Activated CD4-positive, alpha-beta T cell treated with anti-CD3 and anti-CD28 coated beads, Interleukin-2, amount 50 U/mL, for 16 hours (primary cell): ENCODE results near the gene C14orf39.
A peak's percentile ranks its signal among the peaks of the same experiment; 100 is the strongest.

Experiments
- DNase-seq: peaks from one replicate; pipeline ENCODE4 v3.0.0-alpha.2; 2020

Gene C14orf39, protein sequence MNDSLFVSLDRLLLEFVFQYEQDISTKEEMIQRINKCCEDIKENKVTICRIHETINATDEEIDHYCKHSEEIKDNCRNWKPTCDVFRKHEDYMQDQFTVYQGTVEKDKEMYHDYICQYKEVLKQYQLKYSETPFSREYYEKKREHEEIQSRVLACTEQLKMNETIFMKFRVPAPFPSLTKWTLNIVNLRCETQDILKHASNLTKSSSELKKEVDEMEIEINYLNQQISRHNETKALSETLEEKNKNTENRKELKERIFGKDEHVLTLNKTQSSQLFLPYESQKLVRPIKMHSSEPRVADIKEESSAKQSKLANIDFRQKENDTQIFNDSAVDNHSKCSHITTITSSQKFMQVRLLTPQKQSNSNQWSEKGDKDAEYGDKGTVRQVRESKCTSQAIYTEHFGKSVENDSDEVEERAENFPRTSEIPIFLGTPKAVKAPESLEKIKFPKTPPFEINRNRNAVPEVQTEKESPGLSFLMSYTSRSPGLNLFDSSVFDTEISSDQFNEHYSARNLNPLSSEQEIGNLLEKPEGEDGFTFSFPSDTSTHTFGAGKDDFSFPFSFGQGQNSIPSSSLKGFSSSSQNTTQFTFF

DNA sequence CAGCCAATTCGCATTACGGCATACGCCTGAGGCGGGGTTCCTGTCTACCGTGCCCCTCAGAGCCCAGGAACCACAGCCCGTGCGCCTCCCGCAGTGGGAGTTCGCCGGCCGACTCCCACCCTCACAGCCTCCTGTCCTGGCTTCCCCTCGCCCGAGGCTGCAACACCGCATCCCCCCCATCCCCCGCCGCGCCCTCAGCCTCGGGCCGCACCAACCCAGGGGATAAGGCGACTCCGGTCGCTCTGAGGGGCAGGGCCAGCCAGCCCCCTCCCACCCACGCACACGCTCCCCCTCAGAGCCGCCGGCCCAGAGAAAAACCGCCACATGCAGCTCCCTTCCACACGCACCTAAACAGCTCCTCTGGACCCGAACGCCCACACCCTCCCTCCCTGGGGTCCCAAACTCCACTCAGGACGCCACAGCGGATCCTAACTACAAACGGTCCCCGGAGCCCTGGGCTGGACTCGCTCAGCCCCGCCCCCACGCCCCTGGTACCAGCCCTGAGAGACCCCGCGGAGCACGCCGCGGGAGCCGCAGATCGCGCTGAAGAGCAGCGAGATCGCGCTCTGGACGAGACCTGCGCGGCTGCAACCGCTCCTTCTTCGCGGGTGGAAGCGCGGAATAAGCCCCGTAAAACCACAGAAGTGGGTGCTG, at the start of gene C14orf39:
Gene C14orf39, minus strand, starts transcription at position 466 of the 654 bp plus-strand sequence. CDS start 985 bp downstream, outside the sequence.
- DNase-seq: no peak

DNA sequence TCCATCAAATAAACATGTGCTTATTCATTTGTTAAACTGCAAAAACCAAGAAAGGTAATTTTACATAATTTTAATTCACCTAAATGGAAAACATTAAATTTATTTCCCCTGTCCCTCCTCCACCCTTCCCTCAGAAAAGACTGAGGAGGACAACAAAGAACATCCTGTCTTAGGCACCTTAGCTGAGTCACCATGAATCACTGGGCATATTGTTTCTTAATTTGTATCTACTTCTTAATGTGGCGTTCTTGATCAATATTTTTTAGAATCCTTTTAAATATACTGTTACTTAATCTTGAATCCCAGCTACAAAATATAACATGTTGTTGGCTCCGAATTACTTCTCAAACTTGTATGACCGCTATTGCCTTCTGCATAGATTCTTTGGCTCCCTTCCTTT, 46.6 kb upstream of the C14orf39 start:
- no peak for DNase-seq

DNA sequence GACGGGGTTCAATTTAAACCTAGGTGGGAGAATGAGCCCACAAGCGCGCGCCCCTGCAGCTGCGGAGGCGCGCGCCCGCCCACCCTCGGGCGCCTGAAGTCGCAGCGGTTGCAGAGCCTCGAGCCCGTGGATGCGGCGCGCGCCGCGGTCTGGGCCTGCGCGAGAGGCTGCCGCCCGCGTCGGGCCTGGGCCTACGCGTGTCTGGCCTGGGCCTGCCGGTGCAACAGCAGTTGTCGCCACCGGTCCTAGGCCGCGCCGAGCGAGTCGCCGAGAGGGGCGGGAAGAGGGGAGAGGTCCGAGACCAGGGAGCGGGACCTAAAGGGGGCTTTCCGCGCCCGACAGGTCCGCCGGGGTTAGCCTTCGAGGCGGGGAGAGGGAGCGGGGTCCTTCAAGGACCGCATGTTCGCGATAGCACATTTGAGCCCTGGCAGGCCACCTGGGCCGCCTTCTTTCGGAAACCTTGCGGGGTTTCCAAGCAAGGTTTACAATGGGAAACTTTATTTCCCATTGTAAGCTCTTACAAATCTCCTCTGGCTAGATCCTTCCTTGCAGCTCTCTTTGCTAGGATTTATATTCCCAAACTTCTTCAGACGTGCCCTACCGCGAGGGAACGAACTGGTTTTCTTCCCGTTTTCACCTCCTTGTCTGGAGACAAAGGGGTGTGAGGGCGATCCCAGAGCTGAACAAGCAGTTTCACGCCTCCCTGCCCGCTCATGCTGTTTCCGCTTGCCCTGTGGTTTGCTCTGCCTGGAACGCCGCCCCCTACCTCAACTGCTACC, 29.8 kb upstream of the C14orf39 start:
- no peak for DNase-seq

DNA sequence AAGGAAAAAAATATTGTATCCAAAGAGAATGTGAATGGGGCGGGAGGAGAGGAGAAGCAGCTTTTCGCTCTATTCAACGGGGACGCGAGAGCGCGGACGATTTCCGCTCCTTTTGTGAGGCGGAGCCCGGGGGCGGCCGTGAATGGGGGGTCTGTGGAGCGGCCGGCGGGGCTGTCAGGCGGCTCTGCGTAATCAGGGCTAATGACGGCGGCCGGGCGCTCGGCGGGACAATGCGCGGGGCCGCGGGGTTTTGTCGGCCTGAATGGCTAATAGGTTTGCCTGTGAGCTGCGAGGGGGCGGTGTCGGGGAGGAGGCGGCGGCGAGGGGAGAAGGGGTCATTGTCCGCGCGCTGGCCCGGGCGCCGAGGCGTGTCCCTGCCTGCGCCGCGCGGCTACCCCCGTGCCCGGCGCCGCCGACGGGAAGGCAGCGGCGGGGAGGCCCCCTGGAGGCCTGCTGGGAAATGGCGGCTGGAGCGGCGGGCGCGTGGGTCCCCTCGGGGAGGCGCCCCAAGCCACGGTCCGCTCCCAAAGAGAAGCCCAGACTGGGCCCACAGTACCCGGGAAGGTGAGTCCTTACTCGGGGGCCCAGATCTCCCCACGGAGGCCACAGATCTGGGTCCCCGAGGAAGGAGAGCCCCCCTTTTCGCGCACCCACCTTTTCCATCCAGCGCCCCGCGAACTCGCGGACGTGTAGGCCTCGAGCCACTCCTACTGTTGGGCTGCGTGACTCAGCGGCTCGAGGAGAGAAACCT, 29.1 kb upstream of the C14orf39 start:
- DNase-seq: peak; percentile 15

DNA sequence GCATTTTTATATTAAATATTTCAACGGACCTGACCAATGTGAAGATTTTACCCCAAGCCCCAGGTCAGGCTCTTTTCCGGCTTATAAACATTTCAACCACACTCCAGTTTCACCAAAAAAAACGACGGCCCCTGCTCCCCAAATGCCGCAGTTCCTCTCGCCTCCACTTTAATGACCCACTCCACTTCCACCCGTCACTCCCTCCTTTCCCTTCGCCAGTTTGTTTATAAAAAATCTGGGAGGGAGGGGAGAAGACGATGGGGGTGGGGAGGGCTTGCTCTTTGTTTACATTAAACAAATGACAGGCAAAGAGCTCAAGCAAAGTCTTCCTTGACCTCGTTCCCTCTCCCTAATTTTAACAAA, 28.5 kb upstream of the C14orf39 start:
- DNase-seq: no peak

DNA sequence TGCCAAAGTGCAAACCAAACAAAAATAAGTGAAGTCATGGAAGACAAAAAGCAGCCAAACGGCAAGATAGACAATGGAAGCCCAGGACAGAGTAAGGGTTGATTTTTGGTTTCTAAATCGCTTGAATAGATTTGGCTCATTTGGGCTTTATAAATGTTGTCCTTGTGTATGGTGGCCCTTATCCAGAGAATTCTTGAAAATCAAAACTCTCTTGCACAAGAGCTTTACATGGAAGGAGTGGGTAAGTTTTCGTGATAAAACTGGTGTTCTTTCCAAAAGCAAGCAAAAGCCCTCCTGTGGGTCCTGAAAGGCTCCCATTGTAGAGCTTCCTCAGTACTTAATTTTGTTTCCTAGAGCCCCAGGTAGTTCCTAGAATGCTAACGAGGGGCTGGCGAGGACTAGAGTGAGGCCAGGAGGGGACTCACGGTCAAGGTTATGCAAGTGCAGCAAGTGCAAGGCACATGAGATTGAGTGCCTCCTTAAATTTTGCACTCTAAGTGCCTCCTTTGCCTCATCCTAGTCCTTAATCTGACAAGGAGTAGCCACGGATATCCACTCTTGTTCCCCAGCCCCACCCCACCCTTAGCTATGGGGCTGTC, 27.2 kb upstream of the C14orf39 start:
- DNase-seq: no peak

DNA sequence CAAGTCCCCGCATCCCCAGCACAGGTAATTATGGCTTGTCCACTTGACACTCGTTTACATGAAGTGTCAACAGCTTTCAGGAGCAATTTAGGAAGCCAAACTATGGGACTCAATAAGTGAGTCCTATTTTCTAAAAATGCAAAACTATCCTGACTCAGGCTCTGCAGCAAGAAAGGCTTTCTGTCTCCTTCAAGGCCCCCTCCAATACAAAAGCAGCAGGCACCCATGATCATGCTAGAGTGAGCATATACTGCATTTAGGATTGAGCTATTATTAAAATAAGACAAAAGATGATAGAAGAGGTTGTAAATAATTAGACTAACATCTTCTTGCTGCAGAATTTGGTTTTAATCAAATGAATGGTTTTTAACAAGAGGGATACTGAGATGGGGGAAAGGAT, 26.3 kb upstream of the C14orf39 start:
- no peak for DNase-seq

DNA sequence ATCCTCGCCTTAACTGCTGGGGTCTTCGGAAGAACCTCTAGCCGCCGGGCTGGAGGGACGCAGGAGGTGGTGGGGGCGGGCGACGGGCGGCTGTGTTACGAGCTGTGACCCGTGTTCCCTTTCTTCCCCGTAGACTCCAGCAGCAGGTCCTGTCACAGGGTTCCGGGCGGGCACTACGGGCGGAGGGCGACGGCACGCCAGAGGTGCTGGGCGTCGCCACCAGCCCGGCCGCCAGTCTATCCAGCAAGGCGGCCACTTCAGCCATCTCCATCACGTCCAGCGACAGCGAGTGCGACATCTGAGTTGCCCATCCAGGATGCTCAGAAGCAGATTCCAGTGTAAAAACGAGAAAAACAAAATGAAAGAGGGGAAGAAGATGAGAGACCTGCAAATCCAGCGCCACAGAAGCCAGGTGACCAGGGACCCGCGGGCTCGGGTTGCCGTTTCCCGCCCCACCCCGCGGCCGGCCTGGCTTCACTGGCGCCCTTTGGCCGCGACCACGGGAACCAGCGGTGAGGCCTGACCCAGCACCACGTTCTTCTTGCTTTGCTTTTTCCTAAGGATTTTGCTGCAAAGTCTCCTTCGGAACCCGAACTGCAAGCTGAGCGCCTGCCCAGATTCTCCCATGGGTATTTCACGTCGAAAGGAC, 25.2 kb upstream of the C14orf39 start:
- DNase-seq: no peak

DNA sequence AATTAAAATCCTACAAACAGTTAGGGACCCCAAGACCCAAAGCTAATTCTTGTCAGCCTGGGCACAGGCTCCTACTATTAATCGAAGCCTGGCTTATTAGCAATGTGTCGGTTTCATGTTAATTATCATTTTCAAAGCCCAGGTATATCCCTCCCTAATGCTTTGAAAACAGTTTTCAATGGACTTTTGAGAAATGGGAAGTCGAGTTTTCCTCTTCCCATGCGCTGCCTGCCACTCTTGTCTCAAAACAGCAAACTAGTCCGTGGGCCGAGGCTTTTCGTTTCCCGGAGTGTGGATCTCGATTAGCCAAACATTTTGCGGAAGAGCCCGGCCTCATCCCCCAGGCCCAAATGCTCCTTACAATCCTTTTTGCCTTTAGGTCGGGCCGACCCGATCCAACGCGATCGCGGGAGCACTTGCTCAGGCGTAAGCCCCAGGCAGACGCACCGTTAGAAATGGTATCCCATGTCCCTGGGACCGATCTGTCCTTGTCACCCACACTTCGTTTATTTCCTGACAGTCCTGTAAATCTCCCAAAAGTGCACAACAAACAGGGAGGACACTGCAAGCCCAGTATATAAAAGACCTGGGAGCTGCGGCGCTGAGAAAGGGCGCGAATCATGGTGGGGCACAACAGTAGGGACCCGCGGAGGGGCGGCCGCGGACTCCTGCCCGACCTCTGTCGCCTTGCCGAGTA, 24.5 kb upstream of the C14orf39 start:
- DNase-seq: no peak

DNA sequence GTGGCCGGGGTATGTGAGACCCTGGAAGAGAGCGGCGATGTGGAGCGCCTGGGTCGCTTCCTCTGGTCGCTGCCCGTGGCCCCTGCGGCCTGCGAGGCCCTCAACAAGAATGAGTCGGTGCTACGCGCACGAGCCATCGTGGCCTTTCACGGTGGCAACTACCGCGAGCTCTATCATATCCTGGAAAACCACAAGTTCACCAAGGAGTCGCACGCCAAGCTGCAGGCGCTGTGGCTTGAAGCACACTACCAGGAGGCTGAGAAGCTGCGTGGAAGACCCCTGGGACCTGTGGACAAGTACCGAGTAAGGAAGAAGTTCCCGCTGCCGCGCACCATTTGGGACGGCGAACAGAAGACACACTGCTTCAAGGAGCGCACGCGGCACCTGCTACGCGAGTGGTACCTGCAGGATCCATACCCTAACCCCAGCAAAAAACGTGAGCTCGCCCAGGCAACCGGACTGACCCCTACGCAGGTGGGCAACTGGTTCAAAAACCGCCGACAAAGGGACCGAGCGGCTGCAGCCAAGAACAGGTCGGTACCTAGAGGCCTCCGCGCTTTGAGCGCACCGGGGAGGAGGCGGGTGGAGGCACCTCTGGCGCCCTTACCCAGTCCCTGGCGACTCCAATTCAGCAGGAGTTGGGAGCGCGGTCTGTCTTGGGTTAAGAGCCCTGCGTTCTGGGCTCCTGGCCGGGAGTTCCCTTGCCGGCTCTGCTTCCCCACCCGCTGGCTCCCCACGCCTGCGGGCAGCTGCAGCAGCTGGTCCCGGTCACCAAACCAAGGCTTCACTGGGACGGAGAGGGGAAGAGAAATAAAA, 23.8 kb upstream of the C14orf39 start:
- no peak for DNase-seq

DNA sequence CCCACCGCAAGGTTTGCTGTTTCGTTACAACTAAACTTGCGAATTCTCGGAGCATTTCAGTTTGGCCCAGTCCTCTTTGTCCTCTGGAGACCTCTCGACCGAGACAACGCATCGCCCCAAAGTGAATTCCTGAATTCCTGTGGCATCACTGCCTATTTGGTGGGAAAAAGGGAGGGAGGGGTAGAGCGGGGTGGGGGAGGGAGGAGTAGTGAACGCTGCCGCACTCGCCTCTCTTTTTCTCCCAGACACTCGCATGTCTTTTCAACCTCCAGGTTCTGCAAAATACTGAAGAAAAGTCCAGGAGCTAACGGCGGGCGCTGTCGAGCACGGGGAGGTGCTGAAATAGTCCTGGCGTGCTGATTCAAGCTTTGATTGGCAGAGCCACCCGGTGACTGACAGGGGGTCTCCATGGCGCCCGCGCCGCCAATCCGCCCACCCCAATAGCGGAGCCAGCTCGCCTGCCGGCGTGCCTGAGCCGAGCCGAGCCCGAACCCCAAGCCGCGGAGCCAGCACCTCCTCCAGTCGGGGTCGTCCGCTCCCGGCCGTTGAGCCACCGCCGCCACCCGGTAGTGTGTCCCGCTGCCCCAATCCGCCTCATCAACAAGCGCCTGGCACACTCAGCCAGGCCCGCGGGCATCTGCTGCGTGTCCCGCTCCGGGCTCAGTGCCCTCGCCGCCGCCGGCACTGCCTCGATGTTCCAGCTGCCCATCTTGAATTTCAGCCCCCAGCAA, 23.0 kb upstream of the C14orf39 start, which contains the start of gene SIX6:
Gene SIX6, plus strand, starts transcription at position 440 of the 731 bp plus-strand sequence. Its CDS starts 253 bp downstream, at position 693.
- no peak for DNase-seq

DNA sequence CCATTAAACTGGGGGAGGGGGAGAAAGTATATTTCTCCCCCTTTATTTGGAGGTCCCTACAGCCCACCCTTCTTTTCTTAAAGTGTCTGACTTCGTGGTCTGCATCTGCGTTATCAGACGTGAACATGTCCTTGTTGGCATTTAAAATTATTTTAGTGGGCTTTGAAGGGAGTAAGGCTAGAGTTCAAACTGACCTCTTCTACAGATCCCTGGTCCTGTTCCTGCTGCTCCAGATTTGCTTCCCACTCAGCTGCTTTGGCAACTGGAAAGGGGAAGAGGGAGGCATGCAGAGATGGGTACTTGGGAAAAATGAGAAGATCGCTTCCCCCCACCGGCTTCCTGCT, 22.5 kb upstream of the C14orf39 start:
- no peak for DNase-seq

DNA sequence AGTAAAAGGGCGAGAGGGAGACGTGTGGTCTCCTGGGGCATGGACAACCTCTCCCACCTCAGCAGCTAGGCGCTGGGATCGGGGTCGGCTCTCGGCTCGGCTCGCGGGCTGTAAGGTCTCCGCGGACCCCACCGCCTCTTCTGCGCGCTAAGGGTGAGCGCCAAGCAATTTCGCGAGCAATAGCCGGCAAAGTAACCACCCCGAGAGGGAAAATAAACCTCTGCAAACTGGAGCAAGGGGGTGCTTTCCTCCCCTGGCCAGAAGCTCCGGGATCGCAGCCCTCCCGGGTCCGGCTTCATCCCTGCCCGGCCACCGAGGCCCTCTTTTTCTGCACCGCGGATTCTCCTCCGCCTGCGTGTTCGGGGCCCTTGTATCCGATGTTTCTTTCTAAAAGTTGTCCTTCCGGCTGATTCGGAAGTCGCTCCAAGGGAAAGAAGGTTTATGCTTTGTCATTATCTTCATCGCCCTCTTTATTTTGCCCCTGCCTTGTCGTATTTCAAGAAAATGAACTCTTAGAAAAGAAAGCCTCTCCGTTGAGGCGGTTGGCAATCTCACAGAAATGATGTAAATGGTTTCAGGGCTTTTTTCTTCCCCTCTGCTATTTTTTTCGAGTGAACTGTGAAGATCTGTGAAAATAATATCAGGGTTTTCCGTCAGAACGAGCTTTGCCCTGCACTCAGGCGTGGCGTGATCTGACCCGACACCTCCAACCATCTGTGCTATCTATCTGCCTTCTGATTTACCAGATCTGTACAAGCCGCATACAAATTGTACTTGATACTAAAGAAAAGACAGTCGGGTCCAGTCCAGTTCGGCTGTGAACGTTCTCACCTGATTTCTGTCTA, 21.3 kb upstream of the C14orf39 start:
- no peak for DNase-seq

DNA sequence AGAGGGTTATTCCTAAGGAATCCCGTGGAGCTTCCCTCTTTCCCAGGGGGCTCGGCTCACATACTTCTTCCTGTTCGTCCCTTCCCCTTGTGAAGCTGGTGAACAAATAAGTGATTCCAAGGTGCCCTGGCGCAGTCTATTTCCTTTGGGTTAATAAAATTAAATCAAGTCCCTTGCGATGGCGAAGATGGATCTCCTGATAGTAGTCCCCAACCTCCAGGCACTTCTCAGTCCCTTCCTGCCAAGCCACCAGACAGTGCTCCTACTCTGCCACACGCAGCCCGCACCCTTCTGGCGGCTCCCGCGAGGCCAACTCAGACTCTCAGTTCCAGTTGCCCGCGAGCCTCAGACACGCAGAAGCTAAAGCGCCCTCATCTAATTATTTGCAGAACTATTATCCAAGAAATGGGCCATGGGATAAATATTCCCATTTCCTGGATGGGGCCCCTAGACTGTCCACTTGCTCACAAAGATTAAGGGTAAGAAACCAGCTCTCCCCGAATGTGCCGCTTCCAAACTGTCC, 20.7 kb upstream of the C14orf39 start:
- DNase-seq: no peak

DNA sequence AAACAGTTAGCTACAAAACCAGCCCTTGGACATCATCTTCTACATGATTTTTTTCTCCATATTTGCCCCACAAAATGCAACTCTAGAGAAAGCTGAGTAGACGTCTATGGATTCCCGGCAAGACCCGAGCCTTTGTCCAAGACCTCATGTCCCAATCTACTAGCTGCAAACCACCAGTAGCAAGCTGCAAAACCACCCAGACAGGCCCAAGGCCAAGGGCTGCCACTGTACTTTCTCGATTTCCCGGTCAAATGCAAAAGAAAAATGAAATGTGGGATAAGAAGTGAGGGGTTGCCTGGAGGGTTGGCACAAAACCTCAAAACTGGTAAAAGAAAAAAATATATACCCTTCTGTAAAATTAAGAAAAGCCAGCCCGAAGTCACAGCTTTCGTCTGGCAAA, 20.1 kb upstream of the C14orf39 start:
- DNase-seq: no peak

DNA sequence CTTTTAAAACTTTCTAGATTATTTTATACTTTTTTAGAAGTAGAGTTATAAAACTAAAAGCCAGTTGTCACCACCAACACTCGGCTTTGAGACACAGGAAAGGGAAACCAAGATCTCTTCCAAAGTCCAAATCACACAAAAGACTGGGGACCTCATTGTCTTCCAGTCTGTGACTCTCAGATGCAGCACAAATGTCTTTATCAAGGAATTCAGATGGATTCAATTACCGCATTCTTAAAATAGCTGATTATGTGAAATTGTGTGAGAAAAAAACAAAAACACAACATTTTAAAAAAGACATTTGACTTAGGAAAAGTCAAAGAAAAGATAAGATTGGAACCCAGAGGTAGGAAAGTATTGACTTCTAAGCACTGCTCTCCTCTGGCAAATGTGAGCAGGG, 19.6 kb upstream of the C14orf39 start:
- no peak for DNase-seq

DNA sequence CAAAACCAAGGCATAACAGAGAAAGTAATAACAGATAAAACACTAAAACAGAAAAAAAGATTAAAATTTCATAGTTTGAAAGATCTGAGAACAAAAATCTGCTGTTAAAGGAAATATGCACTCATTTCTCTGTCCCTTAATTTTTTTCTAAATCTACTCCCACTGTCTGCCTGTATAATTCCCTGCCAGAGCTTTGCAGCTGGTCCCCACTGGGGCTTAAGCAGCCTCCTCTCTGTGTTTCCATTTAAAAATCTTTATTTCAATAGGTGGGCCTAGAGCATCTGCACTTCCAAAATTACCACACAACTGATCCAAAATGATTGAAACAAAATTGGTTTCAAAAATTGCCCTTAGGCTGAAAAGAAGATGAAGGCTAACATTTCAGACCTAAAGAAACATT, 16.7 kb upstream of the C14orf39 start:
- DNase-seq: no peak

DNA sequence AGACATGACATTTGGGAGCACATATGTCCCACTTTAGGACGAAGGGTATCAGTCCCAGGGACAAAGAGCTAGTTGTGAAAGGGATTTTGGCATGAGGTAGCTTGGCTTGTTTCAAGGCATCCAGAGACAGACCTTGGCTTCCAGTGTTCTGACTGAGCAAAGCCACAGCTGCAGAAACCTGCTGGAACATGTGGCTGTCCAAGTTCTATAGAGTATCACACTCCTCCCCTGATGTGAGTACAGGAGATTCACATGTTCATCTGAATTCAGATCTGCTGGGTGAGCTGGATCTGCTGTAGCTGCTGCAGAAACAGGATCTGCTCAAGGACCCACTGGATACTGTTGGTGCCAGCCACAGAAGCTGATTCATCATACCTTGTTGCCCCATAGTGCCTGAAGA, 10.1 kb upstream of the C14orf39 start:
- no peak for DNase-seq
